ENCODE results near the gene RPS19BP1. TPM values are rescaled to one million over a fixed set of nuclear protein-coding genes. Genes with fewer than 3 reads are reported as not detected.
A peak's percentile ranks its signal among the peaks of the same experiment; 100 is the strongest.

Gene RPS19BP1
- total RNA-seq, 4 donors from 2014 or later, result 59.4 to 132 (median 93.7) TPM

GRCh38 chr22:39547587-39547947 is 15.0 kb upstream of the RPS19BP1 start:
- Histone ChIP-seq H3K4me1 (no peaks in the 10 kb centered on the region), H3K27me3 (no peaks in the 10 kb centered on the region), H3K9me3 (no peaks in the 10 kb centered on the region), H3K4me3 (no peak overlapping the region), H3K36me3 (no peaks in the 10 kb centered on the region), H3K27ac (no peak overlapping the region)
- TF ChIP-seq, protein P1, sequence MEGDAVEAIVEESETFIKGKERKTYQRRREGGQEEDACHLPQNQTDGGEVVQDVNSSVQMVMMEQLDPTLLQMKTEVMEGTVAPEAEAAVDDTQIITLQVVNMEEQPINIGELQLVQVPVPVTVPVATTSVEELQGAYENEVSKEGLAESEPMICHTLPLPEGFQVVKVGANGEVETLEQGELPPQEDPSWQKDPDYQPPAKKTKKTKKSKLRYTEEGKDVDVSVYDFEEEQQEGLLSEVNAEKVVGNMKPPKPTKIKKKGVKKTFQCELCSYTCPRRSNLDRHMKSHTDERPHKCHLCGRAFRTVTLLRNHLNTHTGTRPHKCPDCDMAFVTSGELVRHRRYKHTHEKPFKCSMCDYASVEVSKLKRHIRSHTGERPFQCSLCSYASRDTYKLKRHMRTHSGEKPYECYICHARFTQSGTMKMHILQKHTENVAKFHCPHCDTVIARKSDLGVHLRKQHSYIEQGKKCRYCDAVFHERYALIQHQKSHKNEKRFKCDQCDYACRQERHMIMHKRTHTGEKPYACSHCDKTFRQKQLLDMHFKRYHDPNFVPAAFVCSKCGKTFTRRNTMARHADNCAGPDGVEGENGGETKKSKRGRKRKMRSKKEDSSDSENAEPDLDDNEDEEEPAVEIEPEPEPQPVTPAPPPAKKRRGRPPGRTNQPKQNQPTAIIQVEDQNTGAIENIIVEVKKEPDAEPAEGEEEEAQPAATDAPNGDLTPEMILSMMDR (IDR thresholded peaks at IDR 0.05), result no peak
- TF ChIP-seq POLR2A (IDR thresholded peaks at IDR 0.05), result no peak
- DNase-seq, result no peak

GRCh38 chr22:39546889-39547586 is 14.5 kb upstream of the RPS19BP1 start:
- TF ChIP-seq POLR2A (IDR thresholded peaks at IDR 0.05), result no peak
- TF ChIP-seq, protein P1 (IDR thresholded peaks at IDR 0.05), result no peak
- no peak overlapping the region for H3K4me3 ChIP-seq
- H3K27ac ChIP-seq, result no peak overlapping the region
- H3K9me3 ChIP-seq, result no peaks in the 10 kb centered on the region
- H3K36me3 ChIP-seq, result no peaks in the 10 kb centered on the region
- H3K27me3 ChIP-seq, result no peaks in the 10 kb centered on the region
- H3K4me1 ChIP-seq, result no peaks in the 10 kb centered on the region
- no peak for DNase-seq

DNA sequence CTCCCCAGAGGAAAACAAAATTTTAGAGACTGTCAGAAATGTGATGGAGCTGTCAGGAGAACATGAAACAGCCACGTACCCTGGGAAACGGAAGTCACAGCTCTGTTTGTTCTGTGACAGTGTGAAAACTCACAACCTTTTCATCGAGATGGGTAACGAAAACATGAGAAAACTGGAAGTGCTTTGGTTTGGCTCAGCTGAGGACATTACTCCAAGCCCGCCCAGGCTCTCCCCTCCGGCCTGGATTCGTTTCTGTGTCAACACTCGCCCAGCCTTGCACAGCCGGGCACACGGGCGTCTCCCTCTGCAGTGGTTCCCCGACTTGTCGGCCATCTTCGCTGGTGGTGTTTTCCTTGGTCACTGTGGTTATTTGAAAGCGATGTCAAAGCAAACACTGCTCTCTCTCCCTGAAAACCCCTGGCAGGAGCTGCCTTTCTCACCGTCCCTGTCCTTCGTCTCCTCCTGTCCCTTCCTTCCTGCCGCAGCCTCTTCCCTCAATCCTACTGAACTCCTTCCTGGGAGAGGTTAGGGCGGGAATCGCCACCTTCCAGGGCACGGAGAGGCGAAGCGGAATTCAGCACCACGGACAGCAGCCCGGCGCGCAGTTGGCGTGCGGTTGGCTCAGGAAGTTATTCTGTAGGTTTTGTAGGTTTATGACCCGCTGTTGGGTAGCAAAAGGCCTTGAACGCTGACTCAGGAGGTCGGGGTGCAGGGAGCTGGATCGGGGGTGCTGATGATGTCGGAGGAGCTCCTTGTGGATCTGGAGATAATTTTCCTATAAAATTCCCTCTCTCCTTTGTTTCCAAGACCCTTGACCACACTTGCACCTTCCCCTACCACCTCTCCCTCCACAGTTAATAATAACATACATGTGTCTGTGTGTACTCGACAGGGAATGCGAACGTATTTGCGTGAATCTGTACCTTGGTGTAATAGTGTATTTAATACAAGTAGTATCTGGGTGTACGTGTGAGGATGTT is 13.1 kb upstream of the RPS19BP1 start:
- Histone ChIP-seq H3K36me3 (no peaks in the 10 kb centered on the region), H3K4me3 (no peak overlapping the region), H3K27me3 (no peaks in the 10 kb centered on the region), H3K9me3 (no peaks in the 10 kb centered on the region), H3K27ac (no peak overlapping the region), H3K4me1 (no peaks in the 10 kb centered on the region)
- no peak for TF ChIP-seq POLR2A (IDR thresholded peaks at IDR 0.05)
- TF ChIP-seq, protein P1 (IDR thresholded peaks at IDR 0.05), result no peak
- peak in 2 of 3 donors; percentile 64 to 74 for DNase-seq

DNA sequence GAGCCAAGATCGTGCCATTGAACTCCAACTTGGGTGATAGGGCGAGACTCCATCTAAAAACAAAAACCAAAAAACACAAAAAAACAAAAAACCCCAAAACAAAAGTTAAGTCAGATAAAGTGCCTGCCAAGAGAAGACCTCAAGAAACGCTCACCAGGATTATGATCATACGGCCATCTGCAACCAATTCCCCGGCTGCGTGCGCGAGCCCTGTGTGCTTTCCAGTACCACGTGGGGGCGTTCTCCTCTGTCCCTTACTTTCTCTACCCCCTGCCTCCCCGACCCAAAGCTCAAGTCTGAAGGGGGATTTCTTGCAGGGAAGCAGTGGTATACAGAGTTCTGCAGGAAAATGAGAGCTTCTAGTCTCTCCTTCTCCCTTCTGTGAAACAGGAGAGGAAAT is 10.5 kb upstream of the RPS19BP1 start:
- Histone ChIP-seq H3K4me1 (no peaks in the 10 kb centered on the region), H3K4me3 (no peak overlapping the region), H3K9me3 (no peaks in the 10 kb centered on the region), H3K36me3 (no peaks in the 10 kb centered on the region), H3K27ac (no peak overlapping the region), H3K27me3 (no peaks in the 10 kb centered on the region)
- peak in 2 of 3 donors; percentile 35 to 50 for DNase-seq
- TF ChIP-seq, protein P1 (IDR thresholded peaks at IDR 0.05), result peak in 4 of 6 experiments; percentile 11 to 24 (median 16)
- TF ChIP-seq POLR2A (IDR thresholded peaks at IDR 0.05), result no peak

DNA sequence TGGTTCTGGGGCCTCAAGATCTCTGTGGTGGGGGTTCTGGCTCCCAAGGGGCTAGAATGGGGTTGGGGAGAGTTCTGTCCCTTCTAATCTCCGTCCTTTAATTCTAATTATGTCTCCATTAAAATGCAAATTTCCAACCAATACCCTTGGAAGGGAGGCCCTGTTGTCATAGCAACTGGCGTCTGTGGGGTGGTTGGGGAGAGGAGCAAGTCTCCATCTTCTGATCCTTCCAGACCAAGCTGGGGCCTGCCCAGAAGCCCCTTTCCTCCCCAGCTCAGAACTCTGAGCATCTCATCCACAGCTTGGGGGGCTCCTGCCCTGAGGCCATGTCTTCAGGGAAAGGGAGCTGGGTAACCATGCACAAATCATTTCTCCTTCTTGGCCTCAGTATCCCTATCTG is 5.4 kb upstream of the RPS19BP1 start:
- no peaks in the 10 kb centered on the region for H3K27me3 ChIP-seq
- no peak for DNase-seq
- H3K36me3 ChIP-seq, result no peaks in the 10 kb centered on the region
- TF ChIP-seq, protein P1 (IDR thresholded peaks at IDR 0.05), result no peak
- no peak for TF ChIP-seq POLR2A (IDR thresholded peaks at IDR 0.05)
- H3K27ac ChIP-seq, result no peak overlapping the region
- H3K9me3 ChIP-seq, result no peaks in the 10 kb centered on the region
- peaks cover 0 to 15% (median 6%) of the 10 kb centered on the region in 4 donors for H3K4me1 ChIP-seq
- H3K4me3 ChIP-seq, result no peak overlapping the region

Data from Peyer's patch (tissue), 4 donors.